ENCODE data around the gene KIF26A.

The KIF26A gene

DNA sequence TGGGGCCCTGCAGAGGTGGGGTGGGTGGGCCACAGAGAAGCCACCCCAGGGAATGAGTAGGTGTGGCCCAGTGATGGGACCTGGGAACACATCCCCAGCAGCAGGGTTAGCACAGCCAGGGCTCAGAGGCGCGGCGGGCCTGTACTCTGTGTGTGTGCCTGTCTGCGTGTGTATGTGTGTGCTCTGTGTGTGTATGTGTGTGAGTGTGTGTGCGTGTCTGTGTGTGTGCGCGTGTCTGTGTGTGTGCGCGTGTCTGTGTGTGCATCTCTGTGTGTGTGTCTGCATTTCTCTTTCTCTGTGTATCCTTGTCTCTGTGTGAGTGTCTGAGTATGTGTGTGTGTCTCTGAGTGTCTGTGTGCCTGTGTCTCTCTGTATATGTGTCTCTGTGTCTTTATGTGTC, 26.1 kb downstream of the KIF26A start:
- no peak overlapping the region for H3K27ac ChIP-seq
- H3K4me3 ChIP-seq = no peak overlapping the region
- TF ChIP-seq, protein P1, sequence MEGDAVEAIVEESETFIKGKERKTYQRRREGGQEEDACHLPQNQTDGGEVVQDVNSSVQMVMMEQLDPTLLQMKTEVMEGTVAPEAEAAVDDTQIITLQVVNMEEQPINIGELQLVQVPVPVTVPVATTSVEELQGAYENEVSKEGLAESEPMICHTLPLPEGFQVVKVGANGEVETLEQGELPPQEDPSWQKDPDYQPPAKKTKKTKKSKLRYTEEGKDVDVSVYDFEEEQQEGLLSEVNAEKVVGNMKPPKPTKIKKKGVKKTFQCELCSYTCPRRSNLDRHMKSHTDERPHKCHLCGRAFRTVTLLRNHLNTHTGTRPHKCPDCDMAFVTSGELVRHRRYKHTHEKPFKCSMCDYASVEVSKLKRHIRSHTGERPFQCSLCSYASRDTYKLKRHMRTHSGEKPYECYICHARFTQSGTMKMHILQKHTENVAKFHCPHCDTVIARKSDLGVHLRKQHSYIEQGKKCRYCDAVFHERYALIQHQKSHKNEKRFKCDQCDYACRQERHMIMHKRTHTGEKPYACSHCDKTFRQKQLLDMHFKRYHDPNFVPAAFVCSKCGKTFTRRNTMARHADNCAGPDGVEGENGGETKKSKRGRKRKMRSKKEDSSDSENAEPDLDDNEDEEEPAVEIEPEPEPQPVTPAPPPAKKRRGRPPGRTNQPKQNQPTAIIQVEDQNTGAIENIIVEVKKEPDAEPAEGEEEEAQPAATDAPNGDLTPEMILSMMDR (IDR thresholded peaks at IDR 0.05) = no peak
- no peak for DNase-seq (ENCODE audit: low spot score)

- Histone ChIP-seq H3K27ac (no peak overlapping the region), H3K4me3 (no peak overlapping the region)
- TF ChIP-seq, protein P1 (IDR thresholded peaks at IDR 0.05) = no peak
- DNase-seq (ENCODE audit: low spot score) = no peak
These were observed 28.3 kb downstream of the KIF26A start for GRCh38 chr14:104166698-104167097.

- Histone ChIP-seq H3K4me3 (no peak overlapping the region), H3K27ac (no peak overlapping the region)
- DNase-seq (ENCODE audit: low spot score) = no peak
- TF ChIP-seq, protein P1 (IDR thresholded peaks at IDR 0.05) = no peak
These were observed 30.2 kb downstream of the KIF26A start for GRCh38 chr14:104168603-104169002.

GRCh38 chr14:104169005-104169698, 30.8 kb downstream of the KIF26A start:
- Histone ChIP-seq H3K4me3 (no peak overlapping the region), H3K27ac (no peak overlapping the region)

GRCh38 chr14:104169699-104170479, 31.5 kb downstream of the KIF26A start:
- TF ChIP-seq, protein P1 (IDR thresholded peaks at IDR 0.05) = no peak
- H3K27ac ChIP-seq = no peak overlapping the region
- H3K4me3 ChIP-seq = no peak overlapping the region
- DNase-seq (ENCODE audit: low spot score) = no peak

More at GRCh38 chr14:104169005-104169698, 30.8 kb downstream of the KIF26A start:
- DNase-seq (ENCODE audit: low spot score) = no peak
- TF ChIP-seq, protein P1 (IDR thresholded peaks at IDR 0.05) = no peak

- TF ChIP-seq, protein P1 (IDR thresholded peaks at IDR 0.05) = no peak
- no peak overlapping the region for H3K27ac ChIP-seq
- H3K4me3 ChIP-seq = no peak overlapping the region
- no peak for DNase-seq (ENCODE audit: low spot score)
These were observed 32.8 kb downstream of the KIF26A start for GRCh38 chr14:104171029-104171697.
